NOMO-1 (cell line): ENCODE data around the gene MAGEB3.

ENCODE experiments used
- DNase-seq, 2 experiments: peaks; one replicate each; lab custom pipeline; 2025; ENCODE audit not compliant: unreplicated experiment in 2 of 2; lab: John Stamatoyannopoulos, UW

The MAGEB3 gene

GRCh38 chrX:30278365-30278764, 47.9 kb downstream of the MAGEB3 start:
- DNase-seq = no peak

GRCh38 chrX:30280428-30280827, 50.0 kb downstream of the MAGEB3 start:
- DNase-seq = no peak

- DNase-seq = no peak
These were observed 52.1 kb downstream of the MAGEB3 start for GRCh38 chrX:30282527-30282926.

- peak; percentile 53 to 70 for DNase-seq
These were observed 53.2 kb downstream of the MAGEB3 start for GRCh38 chrX:30283456-30284200.
